A549 (cell line): ENCODE data around the gene NHSL2. TPM values are rescaled to one million over a fixed set of nuclear protein-coding genes. Genes with fewer than 3 reads are reported as not detected.

Experiments used
- ATAC-seq, 2 experiments: fragments of 200-7000 bp in 1 of 2; fragments of >200 bp in 1 of 2; cut with Nextera tagmentation in 1 of 2; cut with Tn5 transposase in 1 of 2; 3 replicates each; pipeline versions ENCODE4 v1.8.0 to v1.9.1; 2018 to 2020; ENCODE audit warnings: mild to moderate bottlenecking in 1 of 2, moderate library complexity in 1 of 2
- CTCF ChIA-PET: fragments of 300-600 bp; sonication (Branson Sonifier 250); formaldehyde crosslinking; extraction: SDS; loops from one replicate; lab custom pipeline; 2021; ENCODE audit warnings: antibody characterized with exemption, inconsistent platforms; lab: Yijun Ruan, JAX
- POLR2A ChIA-PET: fragments of 350-600 bp; formaldehyde crosslinking; extraction: SDS; loops from one replicate; lab custom pipeline; 2021; ENCODE audit warnings: antibody characterized with exemption, inconsistent platforms; lab: Yijun Ruan, JAX
- DNase-seq, 2 experiments: peaks; one replicate each; pipeline versions ENCODE4 v3.0.0 to v3.0.0-alpha.2; 2011 to 2016; ENCODE audit warnings: low read depth in 1 of 2, low spot score in 1 of 2
- FAIRE-seq: peaks from 2 replicates; lab custom pipeline; 2011; peaks lifted over from hg19 to GRCh38; lab: Jason Lieb, UNC
- H3K27ac ChIP-seq, 2 experiments: fragments of >200 bp; sonication (Bioruptor Twin); formaldehyde crosslinking; 3 replicates each; pipeline ENCODE4 v1.5.1; 2016 to 2017
- H3K4me1 ChIP-seq: fragments of >200 bp; sonication (Bioruptor Twin); formaldehyde crosslinking; 3 replicates; pipeline ENCODE4 v1.6.1; 2016
- H3K4me2 ChIP-seq: fragments of >200 bp; sonication (Bioruptor Twin); formaldehyde crosslinking; 3 replicates; pipeline ENCODE4 v1.6.1; 2016
- H3K4me3 ChIP-seq: fragments of >200 bp; sonication (Bioruptor Twin); formaldehyde crosslinking; 3 replicates; pipeline ENCODE4 v1.5.1; 2016
- H3K9me3 ChIP-seq: fragments of >200 bp; sonication (Bioruptor Twin); formaldehyde crosslinking; 3 replicates; pipeline ENCODE4 v1.6.1; 2016
- CBX2 ChIP-seq: fragments of 200-600 bp; sonication (generic); IDR thresholded peaks from 2 replicates; pipeline ENCODE4 v1.6.1; 2016; ENCODE audit warnings: low read depth, mild to moderate bottlenecking, borderline replicate concordance
- CEBPB ChIP-seq, 2 experiments: fragments of >200 bp in 1 of 2; sonication (Bioruptor Twin) in 1 of 2; formaldehyde crosslinking in 1 of 2; IDR thresholded peaks; 2 replicates each; pipeline ENCODE4 v1.6.1; 2012 to 2016
- CHD4 ChIP-seq: fragments of 200-600 bp; sonication (generic); IDR thresholded peaks from 2 replicates; pipeline ENCODE4 v1.6.1; 2016; ENCODE audit warnings: antibody characterized with exemption, mild to moderate bottlenecking, borderline replicate concordance
- ESRRA ChIP-seq: fragments of 150-350 bp; IDR thresholded peaks from 2 replicates; pipeline ENCODE4 v1.6.1; 2014; ENCODE audit warnings: mild to moderate bottlenecking, low read length, borderline replicate concordance
- FOXS1 ChIP-seq: fragments of 250-450 bp; sonication (Bioruptor Pico); IDR thresholded peaks from 2 replicates; pipeline ENCODE4 v1.5.0; 2020; ENCODE audit warnings: mild to moderate bottlenecking, moderate library complexity
- HEYL ChIP-seq: fragments of 250-450 bp; sonication (Bioruptor Pico); IDR thresholded peaks from 2 replicates; pipeline ENCODE4 v1.8.0; 2021; ENCODE audit warnings: mild to moderate bottlenecking, moderate library complexity
- HOXA7 ChIP-seq: fragments of 250-450 bp; sonication (Bioruptor Pico); IDR thresholded peaks from 2 replicates; pipeline ENCODE4 v1.5.0; 2020; ENCODE audit warnings: mild to moderate bottlenecking, moderate library complexity
- HOXB13 ChIP-seq: fragments of 250-450 bp; sonication (Bioruptor Pico); IDR thresholded peaks from 2 replicates; pipeline ENCODE4 v1.5.0; 2020; ENCODE audit warnings: low read depth, mild to moderate bottlenecking, moderate library complexity
- KDM1A ChIP-seq: fragments of 200-600 bp; sonication (generic); IDR thresholded peaks from 2 replicates; pipeline ENCODE4 v1.6.1; 2016; ENCODE audit warnings: low read depth, mild to moderate bottlenecking
- MAFK ChIP-seq: fragments of 450-650 bp; IDR thresholded peaks from 2 replicates; pipeline ENCODE4 v1.6.1; 2014; ENCODE audit not compliant: partially characterized antibody
- MAZ ChIP-seq: fragments of 150-350 bp; IDR thresholded peaks from 2 replicates; pipeline ENCODE4 v1.6.1; 2014; ENCODE audit warnings: antibody characterized with exemption, low read depth, low read length, borderline replicate concordance
- NFE2L2 ChIP-seq: fragments of 150-350 bp; conservative IDR thresholded peaks from 2 replicates; pipeline ENCODE4 v1.6.1; 2014; ENCODE audit warnings: low read length
- NR3C1 ChIP-seq: fragments of >200 bp; sonication (Bioruptor Twin); formaldehyde crosslinking; IDR thresholded peaks from 3 replicates; pipeline ENCODE4 v1.6.1; 2017
- PHF8 ChIP-seq: fragments of 200-600 bp; sonication (generic); IDR thresholded peaks from 2 replicates; pipeline ENCODE4 v1.6.1; 2016; ENCODE audit warnings: low read depth, mild to moderate bottlenecking, antibody characterized with exemption, moderate library complexity, borderline replicate concordance
- POLR2AphosphoS2 ChIP-seq: conservative IDR thresholded peaks from 2 replicates; pipeline ENCODE4 v1.6.1; 2012; ENCODE audit warnings: low read length, improper control_type of control experiment, inconsistent platforms
- RAD21 ChIP-seq, 2 experiments: fragments of >200 bp in 1 of 2; sonication (Bioruptor Twin) in 1 of 2; formaldehyde crosslinking in 1 of 2; IDR thresholded peaks in 1 of 2; conservative IDR thresholded peaks in 1 of 2; 2 replicates in 1 of 2; 3 replicates in 1 of 2; pipeline ENCODE4 v1.6.1; 2012 to 2018; ENCODE audit warnings: inconsistent platforms in 1 of 2
- SMC3 ChIP-seq: fragments of >200 bp; sonication (Bioruptor Twin); formaldehyde crosslinking; IDR thresholded peaks from 3 replicates; pipeline ENCODE4 v1.6.1; 2018; ENCODE audit warnings: inconsistent platforms
- ZSCAN20 ChIP-seq: fragments of 250-450 bp; sonication (Bioruptor Pico); IDR thresholded peaks from 2 replicates; pipeline ENCODE4 v1.8.0; 2022; ENCODE audit warnings: mild to moderate bottlenecking, moderate library complexity
- WGBS: methylation state at CpG from one replicate; pipeline ENCODE4 v1.1.6; 2017; ENCODE audit errors: missing lambda C conversion rate; 5-methylcytosine and 5-hydroxymethylcytosine counted together
- polyA plus RNA-seq, 4 experiments: library from polyadenylated mRNA; depleted of rRNA in 3 of 4; stranded (reverse); fragments of >200 nt; fragmentation: RNase III in 1 of 4; extraction: RNeasy Plus Mini Kit Qiagen cat#74134 plus additional on column Dnase treatment in 1 of 4; gene quantifications; 2 replicates in 3 of 4; 3 replicates in 1 of 4; pipeline ENCODE4 v1.2.3, GENCODE V29; 2011 to 2017
- TF ChIP-seq, protein P1 (sequence below): IDR thresholded peaks from 2 replicates; pipeline ENCODE4 v1.6.1; 2012

NHSL2 gene
- polyA plus RNA-seq, 2 of the 4 experiments (the other 2 are of a cell fraction): 0.26 to 0.48 TPM

DNA sequence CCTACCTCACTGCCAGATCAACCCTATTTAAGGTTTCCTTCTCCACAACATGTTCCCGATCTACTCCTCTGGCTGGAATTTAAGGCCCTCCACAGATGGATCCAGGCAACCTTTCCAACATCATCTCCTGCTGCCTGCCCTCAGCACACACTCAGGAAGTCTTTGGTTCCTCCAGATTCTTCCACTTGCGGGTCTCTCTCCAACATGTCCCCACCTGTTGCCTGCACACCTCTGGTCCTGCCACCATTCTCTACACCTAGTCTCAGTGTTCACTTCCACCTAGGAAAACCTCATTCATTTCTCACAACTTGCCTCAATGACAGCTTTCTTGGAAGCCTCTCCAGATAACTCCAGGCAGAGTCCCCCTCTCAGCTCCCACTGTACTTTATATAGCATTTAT is 140.9 kb downstream of the NHSL2 start:
- TF ChIP-seq POLR2AphosphoS2 (no peak), SMC3 (no peak), HEYL (CRISPR knock-in tag) (no peak)
- ATAC-seq: no peak
- 73% methylated on average over 2 of the region's 2 CpGs for WGBS

DNA sequence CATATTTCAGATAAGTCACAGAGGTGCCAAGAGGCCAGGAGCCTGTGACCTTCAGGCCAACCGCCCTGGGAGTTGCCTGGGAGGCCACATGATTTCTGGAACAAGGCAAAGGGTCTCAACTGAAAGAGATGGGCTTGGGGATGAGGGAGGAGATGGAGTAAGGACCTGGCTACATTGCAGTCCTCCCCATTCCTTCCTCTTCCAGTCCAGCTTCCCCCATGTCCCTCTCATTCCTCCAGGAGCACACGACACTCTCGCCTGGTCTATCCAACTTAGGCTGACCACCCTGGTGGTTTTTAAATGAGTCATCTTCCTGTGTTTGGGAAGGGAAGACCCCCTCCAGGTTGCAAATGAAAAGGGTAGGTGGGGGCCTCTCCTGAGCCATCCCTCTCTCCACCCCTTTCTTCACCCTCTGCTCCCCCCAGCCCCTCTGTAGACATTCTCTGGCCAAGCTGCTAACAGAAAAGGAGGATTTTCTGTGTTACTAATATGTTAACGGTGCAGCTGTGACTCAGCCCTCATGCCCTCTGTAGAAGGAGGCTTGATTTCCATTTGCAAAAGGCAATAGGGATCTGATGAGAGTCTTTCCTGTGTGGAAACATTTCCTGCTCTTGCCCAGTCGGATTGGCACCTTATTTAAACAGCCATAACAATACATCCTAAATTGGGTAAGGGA is 141.9 kb downstream of the NHSL2 start:
- ChIA-PET POLR2A (no interaction called here), CTCF (no interaction called here)
- Histone ChIP-seq H3K4me2 (no peak overlapping the region), H3K9me3 (no peaks in the 10 kb centered on the region), H3K4me1 (no peaks in the 10 kb centered on the region), H3K4me3 (no peak overlapping the region), H3K27ac (no peak overlapping the region)
- ATAC-seq (no peak), FAIRE-seq (peak; percentile 13), DNase-seq (no peak)
- 57% methylated on average over 5 of the region's 5 CpGs for WGBS
- TF ChIP-seq KDM1A (no peak), HOXB13 (CRISPR knock-in tag) (no peak), CHD4 (no peak), ZSCAN20 (CRISPR knock-in tag) (no peak), CBX2 (no peak), MAZ (no peak), ESRRA (no peak), CEBPB (IDR thresholded peaks at IDR 0.05) (no peak), NFE2L2 (no peak), PHF8 (no peak), RAD21 (conservative IDR thresholded peaks at IDR 0.05 in 1 of 2, IDR thresholded peaks at IDR 0.05 in 1 of 2) (no peak), MAFK (no peak), FOXS1 (CRISPR knock-in tag) (no peak)
- TF ChIP-seq, protein P1, sequence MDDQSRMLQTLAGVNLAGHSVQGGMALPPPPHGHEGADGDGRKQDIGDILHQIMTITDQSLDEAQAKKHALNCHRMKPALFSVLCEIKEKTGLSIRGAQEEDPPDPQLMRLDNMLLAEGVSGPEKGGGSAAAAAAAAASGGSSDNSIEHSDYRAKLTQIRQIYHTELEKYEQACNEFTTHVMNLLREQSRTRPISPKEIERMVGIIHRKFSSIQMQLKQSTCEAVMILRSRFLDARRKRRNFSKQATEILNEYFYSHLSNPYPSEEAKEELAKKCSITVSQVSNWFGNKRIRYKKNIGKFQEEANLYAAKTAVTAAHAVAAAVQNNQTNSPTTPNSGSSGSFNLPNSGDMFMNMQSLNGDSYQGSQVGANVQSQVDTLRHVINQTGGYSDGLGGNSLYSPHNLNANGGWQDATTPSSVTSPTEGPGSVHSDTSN: no peak

More for the DNA sequence above, 140.9 kb downstream of the NHSL2 start:
- Histone ChIP-seq H3K9me3 (no peaks in the 10 kb centered on the region), H3K4me1 (no peaks in the 10 kb centered on the region), H3K27ac (no peak overlapping the region), H3K4me3 (no peak overlapping the region), H3K4me2 (no peak overlapping the region)
- CTCF ChIA-PET: interaction anchor here (1.0 kb wide), 1 partner anchor 75 kb away, joined by 3 read pairs; no protein-coding TSS in a partner anchor
- FAIRE-seq (no peak), DNase-seq (no peak)
- POLR2A ChIA-PET: no interaction called here

DNA sequence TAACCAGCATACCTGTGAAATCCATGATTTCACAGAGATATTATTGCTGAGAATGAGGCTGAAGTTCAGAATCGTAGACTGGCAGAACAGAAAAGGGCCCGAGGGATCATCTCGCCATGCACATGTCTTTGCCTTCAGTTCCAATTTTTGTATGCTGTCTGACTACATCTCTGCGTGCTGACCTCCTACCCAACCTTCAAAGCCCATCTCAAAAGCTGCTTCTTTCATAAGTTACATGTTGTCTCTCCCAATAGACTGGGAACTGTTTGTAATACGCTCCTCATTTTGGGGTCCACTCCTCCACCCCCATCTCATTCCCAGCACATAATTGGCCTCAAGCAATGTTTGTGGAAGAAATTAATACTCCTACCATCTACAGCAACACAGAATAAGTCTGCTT is 142.9 kb downstream of the NHSL2 start:
- Histone ChIP-seq H3K9me3 (no peaks in the 10 kb centered on the region), H3K4me2 (no peak overlapping the region), H3K27ac (no peak overlapping the region), H3K4me1 (no peaks in the 10 kb centered on the region), H3K4me3 (no peak overlapping the region)
- FAIRE-seq: no peak
- no peak for TF ChIP-seq NR3C1
- no peak for TF ChIP-seq HOXA7 (CRISPR knock-in tag)
- WGBS: 84% methylated on average over 5 of the region's 5 CpGs
- no peak for ATAC-seq
- DNase-seq: no peak
- POLR2A ChIA-PET: no interaction called here
- CTCF ChIA-PET: interaction anchor here (1.6 kb wide), 1 partner anchor 73 kb away, joined by 6 read pairs; no protein-coding TSS in a partner anchor
